ENCODE data around the gene CES3. TPM values are rescaled to one million over a fixed set of nuclear protein-coding genes. Genes with fewer than 3 reads are reported as not detected.

CES3 gene
- total RNA-seq, 1 donor from 2014 or later, result not detected

- no peak for DNase-seq (ENCODE audit: low spot score in 2 of 2)
- H3K36me3 ChIP-seq, result no peaks in the 10 kb centered on the region
- no peak for TF ChIP-seq CTCF (IDR thresholded peaks at IDR 0.05)
- no peak overlapping the region for H3K27ac ChIP-seq
- no peaks in the 10 kb centered on the region for H3K27me3 ChIP-seq
- intact Hi-C loops (cut with DNase I), result no loop called here
- H3K4me1 ChIP-seq, result no peaks in the 10 kb centered on the region
- no peak overlapping the region for H3K4me3 ChIP-seq
- H3K9me3 ChIP-seq, result no peaks in the 10 kb centered on the region
These were observed 2.0 kb upstream of the CES3 start for GRCh38 chr16:66958857-66959703.

GRCh38 chr16:66959704-66960161 lies 1.3 kb upstream of the CES3 start:
- Histone ChIP-seq H3K4me1 (no peaks in the 10 kb centered on the region), H3K27ac (no peak overlapping the region), H3K36me3 (no peaks in the 10 kb centered on the region), H3K27me3 (no peaks in the 10 kb centered on the region), H3K4me3 (no peak overlapping the region), H3K9me3 (no peaks in the 10 kb centered on the region)
- DNase-seq (ENCODE audit: low spot score in 2 of 2), result no peak
- no peak for TF ChIP-seq CTCF (IDR thresholded peaks at IDR 0.05)
- intact Hi-C loops (cut with DNase I), result no loop called here

DNA sequence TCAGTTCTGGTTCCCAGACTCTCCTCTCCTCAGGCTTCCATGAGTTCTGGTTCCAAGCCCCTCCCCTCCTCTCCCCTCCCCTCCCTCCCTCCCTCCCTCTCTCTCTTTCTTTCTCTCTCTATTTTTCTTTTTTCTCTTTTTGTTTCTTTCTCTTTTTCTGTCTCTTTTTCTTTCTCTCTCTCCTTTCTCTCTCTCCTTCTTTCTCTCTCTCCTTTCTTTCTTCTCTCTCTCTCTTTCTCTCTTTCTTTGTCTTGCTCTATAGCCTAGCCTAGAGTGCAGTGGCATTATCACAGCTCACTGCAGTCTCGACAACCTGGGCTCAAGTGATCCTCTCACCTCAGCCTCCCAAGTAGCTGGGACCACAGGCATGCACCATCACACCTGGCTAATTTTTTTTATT lies 796 bp upstream of the CES3 start:
- no peaks in the 10 kb centered on the region for H3K36me3 ChIP-seq
- H3K27me3 ChIP-seq, result no peaks in the 10 kb centered on the region
- H3K4me3 ChIP-seq, result no peak overlapping the region
- no peak for TF ChIP-seq CTCF (IDR thresholded peaks at IDR 0.05)
- H3K27ac ChIP-seq, result no peak overlapping the region
- DNase-seq (ENCODE audit: low spot score in 2 of 2), result no peak
- no peaks in the 10 kb centered on the region for H3K9me3 ChIP-seq
- intact Hi-C loops (cut with DNase I), result no loop called here
- no peaks in the 10 kb centered on the region for H3K4me1 ChIP-seq

DNA sequence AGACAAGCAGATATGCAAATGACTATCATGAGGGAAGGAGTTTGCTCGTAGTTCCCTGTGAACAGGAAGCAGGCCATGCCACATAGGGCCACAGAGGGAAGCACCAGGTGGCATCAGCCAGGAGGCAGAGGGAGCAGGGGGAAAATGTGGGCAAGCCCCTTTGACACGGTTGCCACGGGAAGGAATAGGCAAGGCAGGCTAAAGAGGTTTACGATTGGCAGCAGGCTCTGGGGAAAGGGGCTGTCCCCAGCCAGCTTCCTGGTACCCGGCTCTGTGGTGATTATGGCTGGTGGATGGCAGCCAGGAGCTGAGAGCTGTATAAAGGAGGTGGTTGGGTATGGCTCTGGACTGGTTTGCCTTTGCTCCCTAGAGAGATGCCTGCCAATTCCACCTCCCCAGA lies 848 bp downstream of the CES3 start:
- DNase-seq (ENCODE audit: low spot score in 2 of 2), result no peak
- Histone ChIP-seq H3K27ac (no peak overlapping the region), H3K4me3 (no peak overlapping the region), H3K36me3 (no peaks in the 10 kb centered on the region), H3K27me3 (no peaks in the 10 kb centered on the region), H3K4me1 (no peaks in the 10 kb centered on the region), H3K9me3 (no peaks in the 10 kb centered on the region)
- TF ChIP-seq CTCF (IDR thresholded peaks at IDR 0.05), result no peak
- intact Hi-C loops (cut with DNase I), result no loop called here

DNA sequence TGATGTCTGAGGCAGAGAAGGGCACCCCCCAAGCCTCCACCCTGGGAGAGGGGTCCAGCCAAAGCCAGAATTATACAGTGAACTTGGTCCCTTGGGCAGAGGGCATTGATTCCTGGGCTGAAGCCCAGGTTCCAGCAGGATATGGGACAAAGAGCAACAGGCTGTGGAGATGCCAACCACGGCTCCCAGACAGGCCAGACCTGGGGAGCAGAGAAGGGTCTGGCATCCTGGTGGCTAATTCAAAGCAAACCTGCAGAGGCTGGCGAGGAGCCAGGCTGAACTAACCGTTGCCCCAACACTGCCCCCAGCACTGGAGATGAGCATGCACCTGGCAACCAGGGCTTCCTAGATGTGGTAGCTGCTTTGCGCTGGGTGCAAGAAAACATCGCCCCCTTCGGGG lies 3.0 kb downstream of the CES3 start:
- H3K27ac ChIP-seq, result no peak overlapping the region
- no peaks in the 10 kb centered on the region for H3K4me1 ChIP-seq
- H3K36me3 ChIP-seq, result no peaks in the 10 kb centered on the region
- no peak for TF ChIP-seq CTCF (IDR thresholded peaks at IDR 0.05)
- no peak for DNase-seq (ENCODE audit: low spot score in 2 of 2)
- intact Hi-C loops (cut with DNase I), result no loop called here
- H3K27me3 ChIP-seq, result no peaks in the 10 kb centered on the region
- no peak overlapping the region for H3K4me3 ChIP-seq
- no peaks in the 10 kb centered on the region for H3K9me3 ChIP-seq

All from ascending aorta (tissue), 2 donors.